ENCODE data around the gene UNC93B1.
"Not testable (repeated sequence)": the region's sequence is repeated elsewhere in the genome, so short reads cannot be mapped to it uniquely, and the experiment has no call there.

- TF ChIP-seq CTCF (IDR thresholded peaks at IDR 0.05; ENCODE audit: borderline replicate concordance, extremely low read depth, low read length, poor library complexity, severe bottlenecking); EZH2 (IDR thresholded peaks at IDR 0.05; ENCODE audit: borderline replicate concordance, low read depth, low read length, severe bottlenecking): not testable (repeated sequence)
These were observed 18.6 kb downstream of the UNC93B1 start for GRCh38 chr11:67985302-67985701.

Measured in DND-41 (cell line).